Spinal cord (tissue), 10 donors: ENCODE results near the gene ABCG8. TPM values are rescaled to one million over a fixed set of nuclear protein-coding genes. Genes with fewer than 3 reads are reported as not detected.
"Not testable (repeated sequence)": the region's sequence is repeated elsewhere in the genome, so short reads cannot be mapped to it uniquely, and the experiment has no call there.

Experiments used
- DNase-seq, 6 donors: peaks; one replicate each; pipeline versions ENCODE4 v3.0.0 to v3.0.0-alpha.2; 2013 to 2015; ENCODE audit warnings: low spot score in 6 of 6, low read depth in 4 of 6
- H3K27ac ChIP-seq: one replicate; pipeline ENCODE4 v1.5.1; 2013; ENCODE audit warnings: low read depth, low read length, control low read depth
- H3K27me3 ChIP-seq: one replicate; pipeline ENCODE4 v1.6.1; 2013; ENCODE audit warnings: low read length; ENCODE audit not compliant: control insufficient read depth, insufficient read depth
- H3K36me3 ChIP-seq: one replicate; pipeline ENCODE4 v1.6.1; 2013; ENCODE audit warnings: low read length; ENCODE audit not compliant: control insufficient read depth, insufficient read depth
- H3K4me1 ChIP-seq: one replicate; pipeline ENCODE4 v1.6.1; 2013; ENCODE audit warnings: low read length; ENCODE audit not compliant: control insufficient read depth, insufficient read depth
- H3K4me3 ChIP-seq: one replicate; pipeline ENCODE4 v1.5.1; 2013; ENCODE audit warnings: low read depth, low read length, control low read depth
- H3K9me3 ChIP-seq: one replicate; pipeline ENCODE4 v1.6.1; 2013; ENCODE audit warnings: low read length; ENCODE audit not compliant: control insufficient read depth, insufficient read depth
- WGBS: methylation state at CpG from one replicate; pipeline ENCODE4 v1.1.5; 2013; ENCODE audit warnings: missing lambda C conversion rate; ENCODE audit not compliant: insufficient coverage; 5-methylcytosine and 5-hydroxymethylcytosine counted together
- polyA plus RNA-seq, 2 donors: library from polyadenylated mRNA; unstranded; fragments of 120-200 nt; gene quantifications; one replicate each; pipeline ENCODE4 v1.2.1, GENCODE V29; 2013; ENCODE audit not compliant: insufficient read length in 2 of 2
- total RNA-seq, 2 donors: library from RNA; depleted of rRNA in 1 of 2; stranded (reverse); fragments of 120-200 nt in 1 of 2; fragments of >200 nt in 1 of 2; gene quantifications; one replicate each; pipeline versions ENCODE4 v1.2.3 to v1.2.4, GENCODE V29; 2013 to 2014
- donor health status: healthy.

Gene ABCG8
- total and polyA plus RNA-seq, 4 donors, result 0.33 to 1.7 (median 1.2) TPM

DNA sequence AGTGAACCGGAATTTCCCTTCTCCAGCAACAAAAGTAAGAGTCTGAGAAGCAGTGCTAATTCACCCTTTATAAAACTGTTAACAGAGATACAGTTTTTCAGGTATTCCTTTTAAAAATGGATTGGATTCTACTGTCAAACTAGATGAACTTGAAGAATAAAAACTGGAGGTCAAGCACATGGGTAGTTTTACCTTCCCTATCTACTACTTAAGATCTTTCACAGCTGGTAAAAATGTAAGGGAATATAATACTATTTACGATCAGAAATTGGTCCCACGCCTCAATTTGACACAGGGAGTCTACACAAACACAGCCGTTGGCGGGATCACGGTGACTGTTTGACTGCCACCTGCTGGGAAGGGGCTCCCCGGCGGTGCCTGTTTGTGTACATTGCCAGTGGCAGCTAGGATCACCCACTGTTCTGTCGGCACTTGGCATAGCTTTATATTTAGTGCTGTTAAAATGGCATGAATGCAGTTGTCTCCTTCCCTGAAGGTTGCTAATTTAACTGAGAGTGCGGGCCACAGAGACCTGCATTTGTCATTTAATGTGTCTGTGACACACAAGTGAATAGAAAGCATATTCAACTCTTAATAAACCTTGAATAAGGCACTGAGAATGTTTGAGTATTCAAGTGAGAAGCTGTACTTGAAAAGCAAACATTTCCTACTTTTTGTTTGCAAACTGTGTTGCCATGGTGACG is 59.5 kb downstream of the ABCG8 start:
- no peak overlapping the region for H3K4me3 ChIP-seq
- H3K27me3 ChIP-seq, result no peaks in the 10 kb centered on the region
- WGBS, result 14% methylated on average over 8 of the region's 11 CpGs
- no peaks in the 10 kb centered on the region for H3K36me3 ChIP-seq
- DNase-seq, result peak; percentile 21 to 88 (median 42)
- no peak overlapping the region for H3K27ac ChIP-seq
- peaks cover 7% of the 10 kb centered on the region for H3K4me1 ChIP-seq
- H3K9me3 ChIP-seq, result no peaks in the 10 kb centered on the region

DNA sequence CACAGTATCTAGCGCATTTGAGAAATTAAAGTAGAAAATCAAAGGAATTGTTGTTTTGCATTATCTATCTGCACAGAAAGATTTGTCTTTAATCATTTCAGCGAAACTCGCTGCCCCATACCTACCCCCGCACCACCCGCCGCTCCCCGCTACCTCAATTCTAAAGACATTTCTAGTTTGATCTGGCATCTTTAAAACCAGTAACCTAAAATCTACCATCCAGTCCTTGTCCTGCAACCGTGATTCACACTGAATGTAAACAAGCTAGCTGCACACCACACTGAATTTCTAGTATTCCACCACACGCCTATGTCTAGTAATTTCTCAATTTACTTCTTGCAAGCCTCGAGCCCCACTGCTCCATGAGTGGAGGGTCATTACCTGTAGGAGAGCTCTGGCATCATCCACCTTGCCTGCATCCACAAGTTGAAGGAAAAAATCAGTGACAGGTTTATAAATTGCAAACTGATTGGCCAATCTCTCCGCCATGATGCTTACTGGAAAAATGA is 60.1 kb downstream of the ABCG8 start:
- no peaks in the 10 kb centered on the region for H3K36me3 ChIP-seq
- H3K27me3 ChIP-seq, result no peaks in the 10 kb centered on the region
- no peaks in the 10 kb centered on the region for H3K9me3 ChIP-seq
- H3K4me1 ChIP-seq, result peaks cover 7% of the 10 kb centered on the region
- no peak overlapping the region for H3K4me3 ChIP-seq
- DNase-seq, result no peak
- H3K27ac ChIP-seq, result no peak overlapping the region
- 46% methylated on average over 7 of the region's 11 CpGs for WGBS

DNA sequence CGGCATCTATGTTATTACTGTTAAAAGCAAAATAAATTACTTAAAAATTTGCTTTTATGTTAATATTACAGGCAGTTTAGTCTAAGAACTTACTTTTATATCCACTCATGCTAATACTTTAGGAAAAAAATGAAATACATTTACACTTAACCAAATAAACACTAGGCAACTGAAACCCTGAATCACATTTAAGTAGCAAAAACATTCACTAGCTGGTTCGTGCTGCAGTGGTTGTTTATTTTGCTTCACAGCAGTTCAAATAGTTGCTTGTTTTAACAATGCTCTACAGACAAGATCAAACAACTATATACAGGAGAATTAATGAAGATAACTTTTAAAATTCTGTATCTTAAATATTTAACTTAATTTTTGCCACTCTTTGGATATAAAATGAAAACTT is 60.8 kb downstream of the ABCG8 start:
- DNase-seq, result no peak
- Histone ChIP-seq H3K9me3 (no peaks in the 10 kb centered on the region), H3K27ac (no peak overlapping the region), H3K27me3 (no peaks in the 10 kb centered on the region), H3K4me1 (peaks cover 7% of the 10 kb centered on the region), H3K4me3 (no peak overlapping the region), H3K36me3 (peaks cover 3% of the 10 kb centered on the region)
- WGBS, result no CpG with 5 or more reads among the region's 2 CpGs

- Histone ChIP-seq H3K27ac (no peak overlapping the region), H3K4me1 (no peaks in the 10 kb centered on the region), H3K4me3 (no peak overlapping the region), H3K36me3 (peaks cover 3% of the 10 kb centered on the region), H3K27me3 (no peaks in the 10 kb centered on the region), H3K9me3 (no peaks in the 10 kb centered on the region)
- peak in 2 of 6 donors; percentile 23 to 44 for DNase-seq
- 43% methylated on average over 6 of the region's 11 CpGs for WGBS
Observed at GRCh38 chr2:43905371-43905803, 66.6 kb downstream of the ABCG8 start.

- Histone ChIP-seq H3K27ac (no peak overlapping the region), H3K36me3 (peaks cover 3% of the 10 kb centered on the region), H3K9me3 (no peaks in the 10 kb centered on the region), H3K4me1 (no peaks in the 10 kb centered on the region), H3K27me3 (no peaks in the 10 kb centered on the region), H3K4me3 (no peak overlapping the region)
- 60% methylated on average over 1 of the region's 5 CpGs for WGBS
- no peak for DNase-seq
Observed at GRCh38 chr2:43905871-43906270, 67.1 kb downstream of the ABCG8 start.

DNA sequence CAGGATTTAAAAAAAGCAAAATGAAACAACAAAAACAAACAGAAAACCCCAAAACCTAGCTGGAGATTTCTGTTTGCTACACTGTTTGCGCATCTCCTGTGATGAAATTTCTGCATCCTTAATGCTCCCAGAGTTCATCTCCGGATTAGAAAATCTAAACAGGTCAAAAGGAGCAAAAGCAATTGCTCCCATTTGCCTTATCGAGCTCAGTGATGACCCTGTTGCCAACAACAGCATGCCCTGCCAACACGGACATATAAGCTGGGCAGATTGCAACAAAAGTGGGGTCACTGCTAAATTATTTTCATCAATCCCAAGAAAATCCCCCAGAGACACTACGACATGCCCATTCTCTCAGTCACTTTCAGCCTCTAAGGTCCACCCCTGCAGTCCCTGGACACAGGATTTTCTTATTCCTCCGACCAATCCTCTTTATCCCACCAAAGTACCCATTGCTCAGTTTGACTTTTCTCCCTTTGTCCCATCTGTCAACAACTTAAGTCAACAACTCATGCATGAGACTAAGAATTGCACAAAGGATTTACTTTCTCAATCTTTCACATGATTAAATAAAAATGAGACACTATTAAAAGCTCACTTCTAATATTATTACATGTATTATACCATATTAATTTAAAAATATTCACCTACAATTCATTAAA is 67.8 kb downstream of the ABCG8 start:
- Histone ChIP-seq H3K36me3 (peaks cover 3% of the 10 kb centered on the region), H3K27me3 (no peaks in the 10 kb centered on the region), H3K9me3 (no peaks in the 10 kb centered on the region), H3K4me3 (no peak overlapping the region), H3K4me1 (no peaks in the 10 kb centered on the region), H3K27ac (no peak overlapping the region)
- no peak for DNase-seq
- 78% methylated on average over 6 of the region's 6 CpGs for WGBS

DNA sequence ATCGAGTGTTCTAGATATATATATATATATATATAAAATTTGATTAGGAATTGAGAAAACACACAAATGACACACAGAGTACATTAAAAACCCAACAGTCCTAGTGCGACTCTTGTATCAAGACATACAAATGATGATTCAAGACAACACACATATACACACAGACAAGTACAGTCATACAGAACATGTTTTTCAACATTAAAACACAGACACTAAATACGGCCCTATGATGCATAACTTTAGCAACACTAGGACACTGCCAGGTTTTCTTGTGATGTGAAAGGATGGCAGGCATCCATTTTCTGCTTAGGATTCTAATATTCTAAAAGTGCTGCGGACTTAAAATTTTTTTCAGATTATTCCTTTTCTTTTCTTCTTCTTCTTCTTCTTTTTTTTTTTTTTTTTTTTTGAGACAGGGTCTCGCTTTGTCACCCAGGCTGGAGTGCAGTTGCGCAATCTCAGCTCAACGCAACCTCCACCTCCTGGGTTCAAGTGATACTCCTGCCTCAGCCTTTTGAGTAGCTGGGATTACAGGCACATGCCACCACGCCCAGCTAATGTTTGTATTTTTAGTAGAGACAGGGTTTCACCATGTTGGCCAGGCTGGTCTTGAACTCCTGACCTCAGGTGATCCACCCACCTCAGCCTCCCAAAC is 72.5 kb downstream of the ABCG8 start:
- not testable (repeated sequence) for DNase-seq, H3K27ac ChIP-seq, H3K4me3 ChIP-seq, H3K9me3 ChIP-seq, H3K4me1 ChIP-seq, H3K27me3 ChIP-seq
- 100% methylated on average over 4 of the region's 8 CpGs for WGBS
- H3K36me3 ChIP-seq, result peaks cover 15% of the 10 kb centered on the region

DNA sequence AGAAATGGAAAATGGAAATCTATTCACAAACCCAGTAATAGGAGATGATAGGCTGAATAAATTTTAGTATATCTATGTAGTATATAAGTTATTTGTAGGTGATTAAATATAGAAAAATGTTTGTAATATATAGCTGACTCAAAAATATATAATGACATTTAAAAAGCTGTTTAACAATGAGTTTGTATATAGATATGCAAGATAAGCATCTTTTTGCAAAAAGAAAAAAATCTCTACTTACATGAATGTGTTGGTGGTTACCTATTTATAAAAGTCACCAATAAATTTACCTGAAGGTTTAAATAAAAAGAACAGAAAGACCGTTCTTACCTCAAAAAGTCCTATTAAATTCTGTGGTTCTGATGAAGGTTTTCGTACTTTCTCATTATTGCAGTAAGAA is 85.7 kb downstream of the ABCG8 start:
- DNase-seq, result no peak
- Histone ChIP-seq H3K9me3 (no peaks in the 10 kb centered on the region), H3K27me3 (no peaks in the 10 kb centered on the region), H3K36me3 (peaks cover 8% of the 10 kb centered on the region), H3K27ac (no peak overlapping the region), H3K4me3 (no peak overlapping the region), H3K4me1 (no peaks in the 10 kb centered on the region)
- WGBS, result no CpG with 5 or more reads among the region's 2 CpGs

DNA sequence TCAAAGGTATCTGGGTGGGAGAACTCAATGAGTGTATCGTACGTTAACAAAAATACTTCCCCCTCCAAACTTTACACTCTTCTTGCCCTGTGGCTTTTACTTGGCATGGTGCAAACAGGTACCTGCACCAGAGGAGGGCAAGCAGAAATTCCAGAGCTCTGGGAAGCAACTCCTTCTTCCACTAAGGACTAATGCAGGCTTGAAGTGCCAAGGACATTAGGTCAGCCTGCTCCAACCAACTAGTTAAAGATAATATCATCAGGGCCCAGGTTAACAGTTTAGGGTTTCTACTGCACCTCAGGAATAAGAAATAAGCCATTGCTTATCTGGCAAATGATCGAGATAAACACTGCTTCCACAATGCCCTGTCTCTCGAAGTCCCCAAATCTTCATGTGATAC is 86.7 kb downstream of the ABCG8 start:
- 100% methylated on average over 4 of the region's 4 CpGs for WGBS

More for the DNA sequence above, 86.7 kb downstream of the ABCG8 start:
- DNase-seq, result no peak
- no peak overlapping the region for H3K4me3 ChIP-seq
- H3K27me3 ChIP-seq, result no peaks in the 10 kb centered on the region
- no peak overlapping the region for H3K27ac ChIP-seq
- H3K9me3 ChIP-seq, result no peaks in the 10 kb centered on the region
- peaks cover 8% of the 10 kb centered on the region for H3K36me3 ChIP-seq
- no peaks in the 10 kb centered on the region for H3K4me1 ChIP-seq
